Adrenal gland (tissue), 5 donors: ENCODE results near the gene CHMP2A.

ENCODE experiments used
- POLR2A ChIP-seq, 2 donors: fragments of 450-650 bp; IDR thresholded peaks; one replicate each; pipeline ENCODE4 v1.6.1; 2017; ENCODE audit warnings: antibody characterized with exemption in 2 of 2, mild to moderate bottlenecking in 2 of 2, moderate library complexity in 1 of 2
- TF ChIP-seq, protein P1 (sequence below), 6 experiments: fragments of 450-650 bp in 4 of 6; fragments of 200-600 bp in 2 of 6; sonication (generic) in 1 of 6; IDR thresholded peaks; 1 replicate in 5 of 6; 2 replicates in 1 of 6; pipeline versions ENCODE4 v1.5.1 to v1.8.0; 2016 to 2021; ENCODE audit warnings: antibody characterized with exemption in 6 of 6, mild to moderate bottlenecking in 2 of 6, moderate library complexity in 1 of 6
- donor health status: DM: no; HTN: no; CAD: no.

DNA sequence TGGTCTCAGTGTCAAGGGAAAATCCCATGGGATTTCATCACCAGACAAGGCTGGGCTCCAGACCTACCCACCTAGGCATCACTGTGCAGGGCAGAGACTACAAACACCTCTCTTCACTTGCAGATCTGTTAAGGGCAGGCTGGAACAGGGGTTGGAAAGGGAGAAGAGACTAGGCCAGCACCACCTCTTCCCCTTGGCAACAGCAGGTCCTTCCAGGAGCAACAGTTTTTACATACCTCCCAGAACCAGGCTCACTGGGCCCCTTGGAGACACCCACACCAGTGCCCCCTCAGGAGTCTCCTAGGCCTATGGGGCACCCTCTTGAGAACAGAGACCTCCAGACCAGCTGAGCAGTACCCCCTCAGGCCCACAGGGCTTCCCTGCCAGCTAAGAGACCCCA, 6.0 kb upstream of the CHMP2A start:
- no peak for TF ChIP-seq POLR2A (IDR thresholded peaks at IDR 0.05)
- TF ChIP-seq, protein P1, sequence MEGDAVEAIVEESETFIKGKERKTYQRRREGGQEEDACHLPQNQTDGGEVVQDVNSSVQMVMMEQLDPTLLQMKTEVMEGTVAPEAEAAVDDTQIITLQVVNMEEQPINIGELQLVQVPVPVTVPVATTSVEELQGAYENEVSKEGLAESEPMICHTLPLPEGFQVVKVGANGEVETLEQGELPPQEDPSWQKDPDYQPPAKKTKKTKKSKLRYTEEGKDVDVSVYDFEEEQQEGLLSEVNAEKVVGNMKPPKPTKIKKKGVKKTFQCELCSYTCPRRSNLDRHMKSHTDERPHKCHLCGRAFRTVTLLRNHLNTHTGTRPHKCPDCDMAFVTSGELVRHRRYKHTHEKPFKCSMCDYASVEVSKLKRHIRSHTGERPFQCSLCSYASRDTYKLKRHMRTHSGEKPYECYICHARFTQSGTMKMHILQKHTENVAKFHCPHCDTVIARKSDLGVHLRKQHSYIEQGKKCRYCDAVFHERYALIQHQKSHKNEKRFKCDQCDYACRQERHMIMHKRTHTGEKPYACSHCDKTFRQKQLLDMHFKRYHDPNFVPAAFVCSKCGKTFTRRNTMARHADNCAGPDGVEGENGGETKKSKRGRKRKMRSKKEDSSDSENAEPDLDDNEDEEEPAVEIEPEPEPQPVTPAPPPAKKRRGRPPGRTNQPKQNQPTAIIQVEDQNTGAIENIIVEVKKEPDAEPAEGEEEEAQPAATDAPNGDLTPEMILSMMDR (IDR thresholded peaks at IDR 0.05), result no peak
